Measurements from ENCODE around the gene MYH7B.

MYH7B gene

GRCh38 chr20:34985461-34986310 lies 30.0 kb downstream of the MYH7B start:
- TF ChIP-seq, protein P1, sequence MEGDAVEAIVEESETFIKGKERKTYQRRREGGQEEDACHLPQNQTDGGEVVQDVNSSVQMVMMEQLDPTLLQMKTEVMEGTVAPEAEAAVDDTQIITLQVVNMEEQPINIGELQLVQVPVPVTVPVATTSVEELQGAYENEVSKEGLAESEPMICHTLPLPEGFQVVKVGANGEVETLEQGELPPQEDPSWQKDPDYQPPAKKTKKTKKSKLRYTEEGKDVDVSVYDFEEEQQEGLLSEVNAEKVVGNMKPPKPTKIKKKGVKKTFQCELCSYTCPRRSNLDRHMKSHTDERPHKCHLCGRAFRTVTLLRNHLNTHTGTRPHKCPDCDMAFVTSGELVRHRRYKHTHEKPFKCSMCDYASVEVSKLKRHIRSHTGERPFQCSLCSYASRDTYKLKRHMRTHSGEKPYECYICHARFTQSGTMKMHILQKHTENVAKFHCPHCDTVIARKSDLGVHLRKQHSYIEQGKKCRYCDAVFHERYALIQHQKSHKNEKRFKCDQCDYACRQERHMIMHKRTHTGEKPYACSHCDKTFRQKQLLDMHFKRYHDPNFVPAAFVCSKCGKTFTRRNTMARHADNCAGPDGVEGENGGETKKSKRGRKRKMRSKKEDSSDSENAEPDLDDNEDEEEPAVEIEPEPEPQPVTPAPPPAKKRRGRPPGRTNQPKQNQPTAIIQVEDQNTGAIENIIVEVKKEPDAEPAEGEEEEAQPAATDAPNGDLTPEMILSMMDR (IDR thresholded peaks at IDR 0.05; ENCODE audit: insufficient read depth, low read length, missing control alignments), result no peak
- CTCF ChIA-PET, result interaction anchor here (4.5 kb wide), 1 partner anchor 112 kb away, joined by 23 read pairs; the partner anchor contains the start of gene GGT7
- no peak for DNase-seq (ENCODE audit: low read depth, low spot score)
- no peak overlapping the region for H3K4me3 ChIP-seq (ENCODE audit: low read depth, low read length)
- POLR2A ChIA-PET, result no interaction called here

- ChIA-PET CTCF (interaction anchor here (0.8 to 4.5 kb wide), 2 partner anchors 11 to 113 kb away, joined by 3 to 23 read pairs; partner anchors contain the start of gene GGT7), POLR2A (no interaction called here)
- no peak for DNase-seq (ENCODE audit: low read depth, low spot score)
- H3K4me3 ChIP-seq (ENCODE audit: low read depth, low read length), result no peak overlapping the region
- TF ChIP-seq, protein P1 (IDR thresholded peaks at IDR 0.05; ENCODE audit: insufficient read depth, low read length, missing control alignments), result no peak
Measured at GRCh38 chr20:34986311-34987287, 30.9 kb downstream of the MYH7B start.

DNA sequence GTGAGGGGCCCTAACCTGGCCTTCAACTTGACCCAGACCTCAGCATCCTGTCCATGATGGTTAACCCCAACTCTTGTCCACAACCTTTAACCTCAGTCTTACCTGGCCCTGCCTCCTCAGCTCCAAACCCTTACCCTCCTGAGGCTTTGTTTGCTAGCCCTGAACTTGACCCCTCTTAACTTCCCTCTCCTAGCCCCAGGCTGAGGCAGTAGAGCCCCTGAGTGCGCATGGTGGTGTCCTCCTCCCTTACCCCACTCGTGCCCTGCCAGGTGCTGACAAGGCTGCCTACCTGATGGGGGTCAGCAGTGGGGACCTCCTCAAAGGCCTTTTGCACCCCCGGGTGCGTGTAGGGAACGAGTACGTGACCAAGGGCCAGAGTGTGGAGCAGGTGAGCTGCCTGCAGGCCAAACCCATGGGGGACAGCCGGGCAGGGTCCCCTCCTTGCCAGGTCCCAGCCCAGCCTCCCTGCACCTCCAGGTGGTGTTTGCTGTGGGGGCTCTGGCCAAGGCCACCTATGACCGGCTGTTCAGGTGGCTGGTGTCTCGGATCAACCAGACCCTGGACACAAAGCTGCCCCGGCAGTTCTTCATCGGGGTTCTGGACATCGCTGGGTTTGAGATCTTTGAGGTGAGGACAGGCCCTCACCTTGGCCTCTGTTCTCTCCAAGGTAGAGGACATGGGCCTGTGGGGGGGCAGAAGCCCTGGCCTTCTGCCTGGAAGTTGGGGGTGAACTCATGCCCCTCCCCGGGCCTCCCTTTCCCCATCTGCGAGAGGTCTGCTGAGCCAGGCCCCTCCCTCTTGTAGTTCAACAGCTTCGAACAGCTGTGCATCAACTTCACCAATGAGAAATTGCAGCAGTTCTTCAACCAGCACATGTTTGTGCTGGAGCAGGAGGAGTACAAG lies 31.9 kb downstream of the MYH7B start:
- no peak overlapping the region for H3K4me3 ChIP-seq (ENCODE audit: low read depth, low read length)
- CTCF ChIA-PET, result interaction anchor here (0.8 to 8.3 kb wide), 3 partner anchors 10 to 114 kb away, joined by 3 to 64 read pairs (median 23); partner anchors contain the start of genes ACSS2 and GGT7
- POLR2A ChIA-PET, result interaction anchor here (0.6 kb wide), 1 partner anchor 97 kb away, joined by 3 read pairs; no protein-coding TSS in a partner anchor
- DNase-seq (ENCODE audit: low read depth, low spot score), result no peak
- TF ChIP-seq, protein P1 (IDR thresholded peaks at IDR 0.05; ENCODE audit: insufficient read depth, low read length, missing control alignments), result no peak

DNA sequence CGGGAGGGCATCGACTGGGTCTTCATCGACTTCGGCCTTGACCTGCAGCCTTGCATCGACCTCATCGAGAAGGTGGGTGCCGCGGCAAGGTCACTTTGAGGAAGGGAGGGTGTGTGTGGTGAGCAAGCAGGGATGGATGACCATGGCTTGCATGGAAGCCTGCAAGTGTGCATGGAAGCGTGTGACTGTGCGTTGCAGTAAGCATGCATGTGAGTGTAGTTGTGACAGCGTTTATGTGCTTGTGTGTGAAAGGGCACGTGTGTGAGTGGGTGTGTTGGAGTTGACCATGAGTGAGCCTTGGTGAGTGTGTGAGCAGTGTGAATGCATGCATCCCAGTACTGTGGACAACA lies 32.5 kb downstream of the MYH7B start:
- no peak overlapping the region for H3K4me3 ChIP-seq (ENCODE audit: low read depth, low read length)
- no peak for DNase-seq (ENCODE audit: low read depth, low spot score)
- ChIA-PET POLR2A (no interaction called here), CTCF (interaction anchor here (0.6 to 8.3 kb wide), 2 partner anchors 40 to 114 kb away, joined by 3 to 64 read pairs; partner anchors contain the start of genes ACSS2 and GGT7)
- TF ChIP-seq, protein P1 (IDR thresholded peaks at IDR 0.05; ENCODE audit: insufficient read depth, low read length, missing control alignments), result no peak

GRCh38 chr20:34989118-34989517 lies 33.5 kb downstream of the MYH7B start:
- TF ChIP-seq, protein P1 (IDR thresholded peaks at IDR 0.05; ENCODE audit: insufficient read depth, low read length, missing control alignments), result no peak
- no peak overlapping the region for H3K4me3 ChIP-seq (ENCODE audit: low read depth, low read length)
- DNase-seq (ENCODE audit: low read depth, low spot score), result no peak
- POLR2A ChIA-PET, result no interaction called here
- CTCF ChIA-PET, result interaction anchor here (0.9 to 8.3 kb wide), 3 partner anchors 9 to 115 kb away, joined by 3 to 64 read pairs (median 3); partner anchors contain the start of genes ACSS2 and GGT7

All from AG04449 (cell line).